HEK293 (cell line): ENCODE data around the gene RPL29.

ENCODE experiments used
- CTCF ChIA-PET: fragments of 350-600 bp; formaldehyde crosslinking; extraction: SDS; loops from one replicate; lab custom pipeline; 2021; ENCODE audit warnings: antibody characterized with exemption; lab: Yijun Ruan, JAX
- POLR2A ChIA-PET: fragments of 300-600 bp; formaldehyde crosslinking; extraction: SDS; loops from one replicate; lab custom pipeline; 2020; ENCODE audit warnings: antibody characterized with exemption, inconsistent platforms; lab: Yijun Ruan, JAX
- H3K27ac ChIP-seq: fragments of 200-500 bp; sonication (Bioruptor generic); 2 replicates; pipeline ENCODE4 v1.5.1; 2014; ENCODE audit warnings: low read depth, low read length, control low read depth, inconsistent platforms; ENCODE audit errors: extremely low read depth
- H3K36me3 ChIP-seq, 2 experiments: fragments of 200-500 bp in 1 of 2; sonication (Bioruptor generic) in 1 of 2; 1 replicate in 1 of 2; 2 replicates in 1 of 2; pipeline ENCODE4 v1.5.1; 2014 to 2017; ENCODE audit warnings: inconsistent platforms in 2 of 2, low read length in 2 of 2; ENCODE audit not compliant: control insufficient read depth in 2 of 2, insufficient read depth in 1 of 2
- H3K4me1 ChIP-seq: fragments of 200-500 bp; sonication (Bioruptor generic); 2 replicates; pipeline ENCODE4 v1.5.1; 2014; ENCODE audit warnings: mild to moderate bottlenecking, low read length, inconsistent platforms; ENCODE audit not compliant: control insufficient read depth, insufficient read depth
- H3K4me3 ChIP-seq: 2 replicates; pipeline ENCODE4 v1.5.1; 2011; ENCODE audit warnings: low read depth, mild to moderate bottlenecking, control low read depth, low read length, moderate library complexity
- H3K9me3 ChIP-seq: fragments of 200-500 bp; sonication (Bioruptor generic); 2 replicates; pipeline ENCODE4 v1.5.1; 2014; ENCODE audit warnings: low read depth, low read length, inconsistent platforms; ENCODE audit not compliant: control insufficient read depth, insufficient read depth
- BCL11A ChIP-seq: fragments of 450-650 bp; formaldehyde crosslinking; IDR thresholded peaks from 2 replicates; pipeline ENCODE4 v1.5.1; 2016; ENCODE audit warnings: low read depth, missing biosample characterization, missing genetic modification characterization
- EGR2 ChIP-seq: fragments of 450-650 bp; formaldehyde crosslinking; IDR thresholded peaks from 2 replicates; pipeline ENCODE4 v1.5.1; 2016; ENCODE audit warnings: low read depth, missing biosample characterization, missing genetic modification characterization
- KLF1 ChIP-seq: fragments of 450-650 bp; formaldehyde crosslinking; IDR thresholded peaks from 2 replicates; pipeline ENCODE4 v1.5.1; 2016; ENCODE audit warnings: missing biosample characterization, missing genetic modification characterization
- KLF10 ChIP-seq: fragments of 450-650 bp; IDR thresholded peaks from 2 replicates; pipeline ENCODE4 v1.5.1; 2018; ENCODE audit warnings: missing biosample characterization, mild to moderate bottlenecking, missing genetic modification characterization
- KLF8 ChIP-seq: fragments of 450-650 bp; formaldehyde crosslinking; IDR thresholded peaks from 2 replicates; pipeline ENCODE4 v1.5.1; 2016; ENCODE audit warnings: missing biosample characterization, missing genetic modification characterization
- PATZ1 ChIP-seq: fragments of 450-650 bp; formaldehyde crosslinking; IDR thresholded peaks from 2 replicates; pipeline ENCODE4 v1.5.1; 2016; ENCODE audit warnings: missing biosample characterization, missing genetic modification characterization
- SALL2 ChIP-seq: fragments of 450-650 bp; formaldehyde crosslinking; IDR thresholded peaks from 2 replicates; pipeline ENCODE4 v1.5.0; 2017; ENCODE audit warnings: missing biosample characterization, mild to moderate bottlenecking, missing genetic modification characterization, borderline replicate concordance
- SCRT1 ChIP-seq: fragments of 450-650 bp; formaldehyde crosslinking; IDR thresholded peaks from 2 replicates; pipeline ENCODE4 v1.5.1; 2016; ENCODE audit warnings: missing biosample characterization, missing genetic modification characterization, borderline replicate concordance
- SCRT2 ChIP-seq: fragments of 450-650 bp; formaldehyde crosslinking; IDR thresholded peaks from 2 replicates; pipeline ENCODE4 v1.5.1; 2016; ENCODE audit warnings: missing biosample characterization, missing genetic modification characterization
- SETDB1 ChIP-seq: IDR thresholded peaks from one replicate; pipeline ENCODE4 v1.6.1; 2017; ENCODE audit warnings: mild to moderate bottlenecking, low read length, moderate library complexity, mixed read lengths; ENCODE audit not compliant: insufficient read length
- SP2 ChIP-seq: fragments of 450-650 bp; formaldehyde crosslinking; IDR thresholded peaks from 2 replicates; pipeline ENCODE4 v1.5.1; 2016; ENCODE audit warnings: missing biosample characterization, missing genetic modification characterization
- ZNF133 ChIP-seq: fragments of 450-650 bp; formaldehyde crosslinking; IDR thresholded peaks from 2 replicates; pipeline ENCODE4 v1.5.1; 2016; ENCODE audit warnings: missing biosample characterization, missing genetic modification characterization
- ZNF157 ChIP-seq: fragments of 450-650 bp; formaldehyde crosslinking; IDR thresholded peaks from 2 replicates; pipeline ENCODE4 v1.5.1; 2016; ENCODE audit warnings: missing biosample characterization, missing genetic modification characterization
- ZNF211 ChIP-seq: fragments of 450-650 bp; formaldehyde crosslinking; IDR thresholded peaks from 2 replicates; pipeline ENCODE4 v1.5.1; 2016; ENCODE audit warnings: low read depth, missing biosample characterization, missing genetic modification characterization
- ZNF24 ChIP-seq: fragments of 450-650 bp; formaldehyde crosslinking; IDR thresholded peaks from 2 replicates; pipeline ENCODE4 v1.5.1; 2016; ENCODE audit warnings: missing biosample characterization, missing genetic modification characterization
- ZNF324 ChIP-seq: fragments of 450-650 bp; formaldehyde crosslinking; IDR thresholded peaks from 2 replicates; pipeline ENCODE4 v1.5.1; 2016; ENCODE audit warnings: missing biosample characterization, missing genetic modification characterization
- ZNF335 ChIP-seq: fragments of 450-650 bp; formaldehyde crosslinking; conservative IDR thresholded peaks from 2 replicates; pipeline ENCODE4 v1.5.1; 2016; ENCODE audit warnings: missing biosample characterization, missing genetic modification characterization
- ZNF350 ChIP-seq: fragments of 450-650 bp; formaldehyde crosslinking; IDR thresholded peaks from 2 replicates; pipeline ENCODE4 v1.5.0; 2017; ENCODE audit warnings: missing biosample characterization, mild to moderate bottlenecking, missing genetic modification characterization
- ZNF366 ChIP-seq: fragments of 450-650 bp; formaldehyde crosslinking; conservative IDR thresholded peaks from 2 replicates; pipeline ENCODE4 v1.5.1; 2016; ENCODE audit warnings: missing biosample characterization, missing genetic modification characterization
- ZNF549 ChIP-seq: fragments of 450-650 bp; IDR thresholded peaks from 2 replicates; pipeline ENCODE4 v1.5.1; 2018; ENCODE audit warnings: missing biosample characterization, missing genetic modification characterization, mild to moderate bottlenecking, inconsistent platforms, moderate library complexity
- ZNF561 ChIP-seq: fragments of 450-650 bp; IDR thresholded peaks from 2 replicates; pipeline ENCODE4 v1.5.1; 2018; ENCODE audit warnings: missing biosample characterization, missing genetic modification characterization, borderline replicate concordance
- ZNF571 ChIP-seq: fragments of 450-650 bp; formaldehyde crosslinking; IDR thresholded peaks from 2 replicates; pipeline ENCODE4 v1.5.0; 2017; ENCODE audit warnings: missing biosample characterization, missing genetic modification characterization
- ZNF585B ChIP-seq: fragments of 450-650 bp; formaldehyde crosslinking; IDR thresholded peaks from 2 replicates; pipeline ENCODE4 v1.5.1; 2016; ENCODE audit warnings: missing biosample characterization, missing genetic modification characterization
- ZNF596 ChIP-seq: fragments of 450-650 bp; IDR thresholded peaks from 2 replicates; pipeline ENCODE4 v1.5.0; 2018; ENCODE audit warnings: missing biosample characterization, mild to moderate bottlenecking, missing genetic modification characterization, moderate library complexity
- ZNF645 ChIP-seq: fragments of 450-650 bp; formaldehyde crosslinking; IDR thresholded peaks from 2 replicates; pipeline ENCODE4; 2016; ENCODE audit warnings: missing biosample characterization, missing genetic modification characterization
- ZNF692 ChIP-seq: fragments of 450-650 bp; formaldehyde crosslinking; IDR thresholded peaks from 2 replicates; pipeline ENCODE4 v1.5.1; 2016; ENCODE audit warnings: missing biosample characterization, missing genetic modification characterization
- ZNF76 ChIP-seq: fragments of 450-650 bp; formaldehyde crosslinking; IDR thresholded peaks from 2 replicates; pipeline ENCODE4; 2016; ENCODE audit warnings: low read depth, missing biosample characterization, missing genetic modification characterization, borderline replicate concordance
- ZNF837 ChIP-seq: fragments of 450-650 bp; formaldehyde crosslinking; IDR thresholded peaks from 2 replicates; pipeline ENCODE4 v1.5.1; 2016; ENCODE audit warnings: missing biosample characterization, missing genetic modification characterization
- TF ChIP-seq, protein P1 (sequence below): fragments of 450-650 bp; formaldehyde crosslinking; IDR thresholded peaks from 2 replicates; pipeline ENCODE4 v1.5.0; 2017; ENCODE audit warnings: missing biosample characterization, missing genetic modification characterization, borderline replicate concordance

RPL29 gene

GRCh38 chr3:51983578-51984268, 12.0 kb downstream of the RPL29 start (continued):
- peak; percentile 8; the same call in 1 of the 2 replicates for TF ChIP-seq PATZ1
- peak; percentile 24; the same call in 1 of the 2 replicates for TF ChIP-seq ZNF335 (tag by site-specific recombination)
- no peak for TF ChIP-seq ZNF596 (tag by site-specific recombination)
- no peak for TF ChIP-seq SCRT1 (tag by site-specific recombination)
- no peak for TF ChIP-seq ZNF571 (tag by site-specific recombination)
- no peak for TF ChIP-seq ZNF645
- 0 out of 2 replicates have a peak, but pooled peaks have one; percentile 1 for TF ChIP-seq BCL11A (tag by site-specific recombination)
- TF ChIP-seq ZNF24 (tag by site-specific recombination) = peak; percentile 27; the same call in 1 of the 2 replicates
- TF ChIP-seq ZNF366 (tag by site-specific recombination) = no peak
- TF ChIP-seq ZNF585B (tag by site-specific recombination) = no peak
- TF ChIP-seq KLF8 (tag by site-specific recombination) = 0 out of 2 replicates have a peak, but pooled peaks have one; percentile 39

GRCh38 chr3:51982838-51983577, 12.7 kb downstream of the RPL29 start, which contains the start of gene ACY1:
Gene ACY1, plus strand, starts transcription at chr3:51983535. Its CDS starts 530 bp downstream, at chr3:51984065.
- Histone ChIP-seq H3K4me1 (no peaks in the 10 kb centered on the region), H3K36me3 (peaks cover 0 to 8% of the 10 kb centered on the region in 2 experiments; a peak in 1 of 3 replicates), H3K9me3 (no peaks in the 10 kb centered on the region), H3K27ac (peak within 1 kb of the TSS; percentile 60; the same call in 1 of the 2 replicates), H3K4me3 (peak within 1 kb of the TSS; percentile 41)
- POLR2A ChIA-PET = interaction anchor here (0.5 to 3.6 kb wide), 12 partner anchors 9 to 296 kb away, joined by 3 to 47 read pairs (median 6); partner anchors contain the start of genes ABHD14A, ABHD14B, PARP3 and PCBP4
- CTCF ChIA-PET = interaction anchor here (0.6 to 3.0 kb wide), 7 partner anchors 9 to 430 kb away, joined by 3 to 38 read pairs (median 5); partner anchors contain the start of genes ABHD14A, ABHD14B and RRP9
- no peak for TF ChIP-seq ZNF324
- TF ChIP-seq ZNF157 = no peak
- TF ChIP-seq ZNF76 (tag by site-specific recombination) = 0 out of 2 replicates have a peak, but pooled peaks have one; percentile 8
- 0 out of 2 replicates have a peak, but pooled peaks have one; percentile 23 for TF ChIP-seq KLF10 (tag by site-specific recombination)
- no peak for TF ChIP-seq SALL2 (tag by site-specific recombination)
- TF ChIP-seq ZNF133 (tag by site-specific recombination) = peak; percentile 80
- TF ChIP-seq SP2 (tag by site-specific recombination) = peak; percentile 85
- TF ChIP-seq ZNF211 (tag by site-specific recombination) = no peak
- no peak for TF ChIP-seq SCRT2 (tag by site-specific recombination)
- TF ChIP-seq ZNF350 (tag by site-specific recombination) = no peak
- 0 out of 2 replicates have a peak, but pooled peaks have one; percentile 24 for TF ChIP-seq ZNF692
- TF ChIP-seq SETDB1 = no peak
- TF ChIP-seq KLF1 (tag by site-specific recombination) = peak; percentile 60
- TF ChIP-seq, protein P1, sequence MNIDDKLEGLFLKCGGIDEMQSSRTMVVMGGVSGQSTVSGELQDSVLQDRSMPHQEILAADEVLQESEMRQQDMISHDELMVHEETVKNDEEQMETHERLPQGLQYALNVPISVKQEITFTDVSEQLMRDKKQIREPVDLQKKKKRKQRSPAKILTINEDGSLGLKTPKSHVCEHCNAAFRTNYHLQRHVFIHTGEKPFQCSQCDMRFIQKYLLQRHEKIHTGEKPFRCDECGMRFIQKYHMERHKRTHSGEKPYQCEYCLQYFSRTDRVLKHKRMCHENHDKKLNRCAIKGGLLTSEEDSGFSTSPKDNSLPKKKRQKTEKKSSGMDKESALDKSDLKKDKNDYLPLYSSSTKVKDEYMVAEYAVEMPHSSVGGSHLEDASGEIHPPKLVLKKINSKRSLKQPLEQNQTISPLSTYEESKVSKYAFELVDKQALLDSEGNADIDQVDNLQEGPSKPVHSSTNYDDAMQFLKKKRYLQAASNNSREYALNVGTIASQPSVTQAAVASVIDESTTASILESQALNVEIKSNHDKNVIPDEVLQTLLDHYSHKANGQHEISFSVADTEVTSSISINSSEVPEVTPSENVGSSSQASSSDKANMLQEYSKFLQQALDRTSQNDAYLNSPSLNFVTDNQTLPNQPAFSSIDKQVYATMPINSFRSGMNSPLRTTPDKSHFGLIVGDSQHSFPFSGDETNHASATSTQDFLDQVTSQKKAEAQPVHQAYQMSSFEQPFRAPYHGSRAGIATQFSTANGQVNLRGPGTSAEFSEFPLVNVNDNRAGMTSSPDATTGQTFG (tag by site-specific recombination) = no peak
- TF ChIP-seq ZNF561 (tag by site-specific recombination) = 0 out of 2 replicates have a peak, but pooled peaks have one; percentile 40
- no peak for TF ChIP-seq ZNF549 (tag by site-specific recombination)
- TF ChIP-seq EGR2 = peak; percentile 29
- no peak for TF ChIP-seq ZNF837 (tag by site-specific recombination)
